Measurements from ENCODE around the gene VSTM1. TPM values are rescaled to one million over a fixed set of nuclear protein-coding genes. Genes with fewer than 3 reads are reported as not detected.

Gene VSTM1
- total RNA-seq, 2 donors from 2014 or later, result 1.6 TPM; not detected in 1

DNA sequence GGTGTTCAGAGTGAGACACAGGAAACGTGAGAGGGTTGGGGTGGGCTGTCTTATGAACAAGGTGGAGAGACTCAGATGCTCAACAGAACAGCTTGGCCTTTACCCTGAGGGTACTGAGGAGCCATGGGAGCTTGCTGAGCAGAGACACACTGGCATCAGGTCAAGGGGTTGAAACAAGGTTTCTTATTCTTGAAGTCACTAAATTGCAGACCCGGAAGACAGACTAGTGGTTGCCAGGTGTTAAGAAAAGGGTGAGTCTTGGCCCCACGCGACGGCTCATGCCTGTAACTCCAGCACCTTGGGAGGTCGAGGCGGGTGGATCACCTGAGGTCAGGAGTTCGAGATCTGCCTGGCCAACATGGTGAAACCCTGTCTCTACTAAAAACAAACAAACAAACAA lies 49.8 kb downstream of the VSTM1 start:
- H3K27me3 ChIP-seq (replicated peaks; ENCODE audit: insufficient read depth), result no peaks in the 10 kb centered on the region
- 76% methylated on average over 8 of the region's 8 CpGs for WGBS
- H3K4me3 ChIP-seq, result no peak overlapping the region
- no peaks in the 10 kb centered on the region for H3K4me1 ChIP-seq (replicated peaks)
- DNase-seq (ENCODE audit: low spot score), result no peak
- TF ChIP-seq POLR2A (IDR thresholded peaks at IDR 0.05) (no peak), POLR2AphosphoS5 (IDR thresholded peaks at IDR 0.05) (no peak)
- TF ChIP-seq, protein P1, sequence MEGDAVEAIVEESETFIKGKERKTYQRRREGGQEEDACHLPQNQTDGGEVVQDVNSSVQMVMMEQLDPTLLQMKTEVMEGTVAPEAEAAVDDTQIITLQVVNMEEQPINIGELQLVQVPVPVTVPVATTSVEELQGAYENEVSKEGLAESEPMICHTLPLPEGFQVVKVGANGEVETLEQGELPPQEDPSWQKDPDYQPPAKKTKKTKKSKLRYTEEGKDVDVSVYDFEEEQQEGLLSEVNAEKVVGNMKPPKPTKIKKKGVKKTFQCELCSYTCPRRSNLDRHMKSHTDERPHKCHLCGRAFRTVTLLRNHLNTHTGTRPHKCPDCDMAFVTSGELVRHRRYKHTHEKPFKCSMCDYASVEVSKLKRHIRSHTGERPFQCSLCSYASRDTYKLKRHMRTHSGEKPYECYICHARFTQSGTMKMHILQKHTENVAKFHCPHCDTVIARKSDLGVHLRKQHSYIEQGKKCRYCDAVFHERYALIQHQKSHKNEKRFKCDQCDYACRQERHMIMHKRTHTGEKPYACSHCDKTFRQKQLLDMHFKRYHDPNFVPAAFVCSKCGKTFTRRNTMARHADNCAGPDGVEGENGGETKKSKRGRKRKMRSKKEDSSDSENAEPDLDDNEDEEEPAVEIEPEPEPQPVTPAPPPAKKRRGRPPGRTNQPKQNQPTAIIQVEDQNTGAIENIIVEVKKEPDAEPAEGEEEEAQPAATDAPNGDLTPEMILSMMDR (IDR thresholded peaks at IDR 0.05), result no peak
- no peak overlapping the region for H3K27ac ChIP-seq
- intact Hi-C loops (cut with DNase I), result no loop called here
- no peaks in the 10 kb centered on the region for H3K36me3 ChIP-seq
- H3K9me3 ChIP-seq, result no peaks in the 10 kb centered on the region

DNA sequence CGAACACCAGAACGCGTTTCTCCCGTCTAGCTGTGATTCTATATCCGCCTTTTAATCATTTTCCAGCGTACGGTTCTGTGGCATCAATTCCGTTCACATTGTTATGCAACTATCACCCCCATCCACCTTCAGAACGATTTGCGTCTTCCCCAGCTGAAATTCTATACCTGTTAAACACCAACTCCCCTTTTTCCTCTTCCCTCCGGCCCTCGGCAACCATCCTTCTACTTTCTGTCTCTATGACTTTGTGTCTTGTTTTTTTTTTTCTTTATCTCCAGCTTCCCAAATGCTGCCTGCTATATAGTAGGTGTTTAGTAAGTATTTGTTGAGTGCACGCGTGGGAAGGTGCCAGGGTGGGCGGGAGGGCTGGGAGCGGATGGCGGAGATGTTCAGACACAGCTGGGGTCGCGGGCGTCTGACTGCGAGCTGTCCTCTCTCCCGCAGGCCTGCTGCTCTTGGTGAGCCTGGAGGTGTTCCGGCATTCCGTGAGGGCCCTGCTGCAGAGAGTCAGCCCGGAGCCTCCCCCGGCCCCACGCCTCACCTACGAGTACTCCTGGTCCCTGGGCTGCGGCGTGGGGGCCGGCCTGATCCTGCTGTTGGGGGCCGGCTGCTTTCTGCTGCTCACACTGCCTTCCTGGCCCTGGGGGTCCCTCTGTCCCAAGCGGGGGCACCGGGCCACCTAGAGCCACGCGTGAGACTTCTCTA lies 52.0 kb downstream of the VSTM1 start:
- no peak for DNase-seq (ENCODE audit: low spot score)
- Histone ChIP-seq H3K4me1 (replicated peaks) (no peaks in the 10 kb centered on the region), H3K27me3 (replicated peaks; ENCODE audit: insufficient read depth) (no peaks in the 10 kb centered on the region), H3K36me3 (no peaks in the 10 kb centered on the region), H3K4me3 (no peak overlapping the region), H3K9me3 (no peaks in the 10 kb centered on the region), H3K27ac (no peak overlapping the region)
- WGBS, result 23% methylated on average over 36 of the region's 36 CpGs
- intact Hi-C loops (cut with DNase I), result no loop called here
- TF ChIP-seq POLR2AphosphoS5 (IDR thresholded peaks at IDR 0.05) (no peak), POLR2A (IDR thresholded peaks at IDR 0.05) (no peak)
- TF ChIP-seq, protein P1 (IDR thresholded peaks at IDR 0.05), result no peak

DNA sequence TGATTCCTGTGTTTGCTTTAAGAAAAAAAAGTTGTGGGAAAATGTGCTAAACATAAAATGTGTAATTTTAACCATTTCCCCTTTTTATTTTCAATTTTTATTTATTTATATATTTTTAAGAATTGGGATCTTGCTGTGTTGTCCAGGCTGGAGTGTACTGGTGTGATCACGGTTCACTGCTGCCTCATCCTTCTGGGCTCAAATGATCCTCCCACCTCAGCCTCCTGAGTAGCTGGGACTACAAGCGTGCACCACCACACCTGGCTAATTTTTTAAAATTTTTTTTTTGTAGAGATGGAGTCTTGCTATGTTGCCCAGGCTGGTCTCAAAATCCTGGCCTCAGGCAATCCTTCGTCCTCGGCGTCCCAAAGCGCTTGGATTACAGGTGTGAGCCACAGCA lies 53.2 kb downstream of the VSTM1 start:
- no peaks in the 10 kb centered on the region for H3K4me1 ChIP-seq (replicated peaks)
- no peaks in the 10 kb centered on the region for H3K27me3 ChIP-seq (replicated peaks; ENCODE audit: insufficient read depth)
- no peak for DNase-seq (ENCODE audit: low spot score)
- no peaks in the 10 kb centered on the region for H3K36me3 ChIP-seq
- H3K4me3 ChIP-seq, result no peak overlapping the region
- intact Hi-C loops (cut with DNase I), result no loop called here
- 90% methylated on average over 6 of the region's 6 CpGs for WGBS
- H3K9me3 ChIP-seq, result no peaks in the 10 kb centered on the region
- H3K27ac ChIP-seq, result no peak overlapping the region
- no peak for TF ChIP-seq POLR2AphosphoS5 (IDR thresholded peaks at IDR 0.05)
- TF ChIP-seq POLR2A (IDR thresholded peaks at IDR 0.05), result no peak
- TF ChIP-seq, protein P1 (IDR thresholded peaks at IDR 0.05), result no peak

DNA sequence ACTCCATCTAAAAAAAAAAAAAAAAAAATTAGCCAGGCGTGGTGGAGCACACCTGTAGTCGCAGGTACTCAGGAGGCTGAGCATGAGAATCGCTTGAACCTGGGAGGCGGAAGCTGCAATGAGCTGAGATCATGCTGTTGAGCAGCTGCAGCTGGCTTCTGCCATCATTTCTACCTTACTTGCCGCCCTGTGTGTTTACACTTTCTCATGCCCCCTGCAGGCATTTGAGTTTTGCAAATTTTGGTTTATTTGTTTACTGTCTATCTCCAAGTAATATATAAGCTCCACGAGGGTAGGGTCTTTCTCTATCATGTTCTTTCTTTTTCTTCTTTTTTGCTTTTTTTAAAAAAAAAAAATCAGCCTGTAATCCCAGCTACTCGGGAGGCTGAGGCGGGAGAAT lies 54.3 kb downstream of the VSTM1 start:
- H3K36me3 ChIP-seq, result no peaks in the 10 kb centered on the region
- H3K27me3 ChIP-seq (replicated peaks; ENCODE audit: insufficient read depth), result no peaks in the 10 kb centered on the region
- H3K4me3 ChIP-seq, result no peak overlapping the region
- TF ChIP-seq POLR2A (IDR thresholded peaks at IDR 0.05) (no peak), POLR2AphosphoS5 (IDR thresholded peaks at IDR 0.05) (no peak)
- TF ChIP-seq, protein P1 (IDR thresholded peaks at IDR 0.05), result no peak
- no peaks in the 10 kb centered on the region for H3K9me3 ChIP-seq
- H3K27ac ChIP-seq, result no peak overlapping the region
- H3K4me1 ChIP-seq (replicated peaks), result no peaks in the 10 kb centered on the region
- intact Hi-C loops (cut with DNase I), result no loop called here
- 79% methylated on average over 8 of the region's 8 CpGs for WGBS
- DNase-seq (ENCODE audit: low spot score), result no peak

All from prostate gland (tissue), 2 donors.